ENCODE measurements around the gene EHBP1L1. TPM values are rescaled to one million over a fixed set of nuclear protein-coding genes. Genes with fewer than 3 reads are reported as not detected.

The EHBP1L1 gene
- total RNA-seq, 2 donors from 2014 or later: 6.2 to 9.8 TPM

- Histone ChIP-seq H3K4me3 (ENCODE audit: low read length) (no peak overlapping the region), H3K36me3 (ENCODE audit: control insufficient read depth, insufficient read depth, low read length) (peaks cover 23% of the 10 kb centered on the region), H3K27me3 (ENCODE audit: control insufficient read depth, insufficient read depth, low read length, poor library complexity, severe bottlenecking) (no peaks in the 10 kb centered on the region), H3K27ac (ENCODE audit: low read depth, low read length) (no peak overlapping the region), H3K9ac (ENCODE audit: extremely low read depth, low read length, poor library complexity, severe bottlenecking) (no peak overlapping the region), H3K4me1 (ENCODE audit: control insufficient read depth, insufficient read depth, low read length) (no peaks in the 10 kb centered on the region), H3K9me3 (ENCODE audit: control insufficient read depth, low read length) (no peaks in the 10 kb centered on the region)
- Mint-ChIP-seq H3K9me3 (no peaks in the 10 kb centered on the region), H3K36me3 (ENCODE audit: low read depth) (peaks cover 8% of the 10 kb centered on the region), H3K27ac (no peak overlapping the region), H3K4me3 (no peak overlapping the region), H3K4me1 (peaks cover 19% of the 10 kb centered on the region), H3K27me3 (ENCODE audit: insufficient read depth) (peaks cover 16% of the 10 kb centered on the region)
- TF ChIP-seq CTCF (conservative IDR thresholded peaks at IDR 0.05): no peak
- WGBS, 2 experiments (ENCODE audit: insufficient coverage in 1 of 2, insufficient read length in 1 of 2): 83 to 96% methylated on average over 3 to 8 of the region's 8 CpGs
- DNase-seq: no peak
Measured at GRCh38 chr11:65639623-65640482, 64.0 kb downstream of the EHBP1L1 start.

- Mint-ChIP-seq H3K4me3 (no peak overlapping the region), H3K27ac (no peak overlapping the region), H3K4me1 (peaks cover 19% of the 10 kb centered on the region), H3K9me3 (no peaks in the 10 kb centered on the region), H3K36me3 (ENCODE audit: low read depth) (peaks cover 3% of the 10 kb centered on the region), H3K27me3 (ENCODE audit: insufficient read depth) (peaks cover 19% of the 10 kb centered on the region)
- H3K27ac ChIP-seq (ENCODE audit: low read depth, low read length): no peak overlapping the region
- no peak overlapping the region for H3K4me3 ChIP-seq (ENCODE audit: low read length)
- DNase-seq: no peak
- no peaks in the 10 kb centered on the region for H3K9me3 ChIP-seq (ENCODE audit: control insufficient read depth, low read length)
- WGBS, 2 experiments (ENCODE audit: insufficient coverage in 1 of 2, insufficient read length in 1 of 2): 94 to 98% methylated on average over 19 to 35 of the region's 35 CpGs
- H3K9ac ChIP-seq (ENCODE audit: extremely low read depth, low read length, poor library complexity, severe bottlenecking): no peak overlapping the region
- H3K27me3 ChIP-seq (ENCODE audit: control insufficient read depth, insufficient read depth, low read length, poor library complexity, severe bottlenecking): no peaks in the 10 kb centered on the region
- TF ChIP-seq CTCF (conservative IDR thresholded peaks at IDR 0.05): no peak
- H3K4me1 ChIP-seq (ENCODE audit: control insufficient read depth, insufficient read depth, low read length): no peaks in the 10 kb centered on the region
- H3K36me3 ChIP-seq (ENCODE audit: control insufficient read depth, insufficient read depth, low read length): peaks cover 15% of the 10 kb centered on the region
Measured at GRCh38 chr11:65640483-65641296, 64.8 kb downstream of the EHBP1L1 start.

- Mint-ChIP-seq H3K27ac (peak overlapping the region; percentile 35), H3K36me3 (ENCODE audit: low read depth) (peaks cover 3% of the 10 kb centered on the region), H3K9me3 (no peaks in the 10 kb centered on the region), H3K4me1 (peaks cover 19% of the 10 kb centered on the region), H3K27me3 (ENCODE audit: insufficient read depth) (peaks cover 24% of the 10 kb centered on the region), H3K4me3 (peak overlapping the region; percentile 49)
- no peaks in the 10 kb centered on the region for H3K27me3 ChIP-seq (ENCODE audit: control insufficient read depth, insufficient read depth, low read length, poor library complexity, severe bottlenecking)
- H3K9me3 ChIP-seq (ENCODE audit: control insufficient read depth, low read length): no peaks in the 10 kb centered on the region
- no peak for DNase-seq
- no peak overlapping the region for H3K9ac ChIP-seq (ENCODE audit: extremely low read depth, low read length, poor library complexity, severe bottlenecking)
- H3K4me1 ChIP-seq (ENCODE audit: control insufficient read depth, insufficient read depth, low read length): no peaks in the 10 kb centered on the region
- no peak overlapping the region for H3K4me3 ChIP-seq (ENCODE audit: low read length)
- H3K27ac ChIP-seq (ENCODE audit: low read depth, low read length): no peak overlapping the region
- 93 to 94% methylated on average over 15 to 16 of the region's 16 CpGs for WGBS, 2 experiments (ENCODE audit: insufficient coverage in 1 of 2, insufficient read length in 1 of 2)
- TF ChIP-seq CTCF (conservative IDR thresholded peaks at IDR 0.05): no peak
- peaks cover 7% of the 10 kb centered on the region for H3K36me3 ChIP-seq (ENCODE audit: control insufficient read depth, insufficient read depth, low read length)
Measured at GRCh38 chr11:65641297-65642013, 65.6 kb downstream of the EHBP1L1 start.
